ENCODE data around the gene KDM4C. TPM values are rescaled to one million over a fixed set of nuclear protein-coding genes. Genes with fewer than 3 reads are reported as not detected.

KDM4C gene
- total and polyA plus RNA-seq, 7 donors, result 16.4 to 33.5 (median 28.8) TPM

- TF ChIP-seq POLR2AphosphoS5 (IDR thresholded peaks at IDR 0.05) (no peak), CTCF (IDR thresholded peaks at IDR 0.05) (no peak), POLR2A (IDR thresholded peaks at IDR 0.05) (no peak), EP300 (IDR thresholded peaks at IDR 0.05) (no peak)
- no peak for DNase-seq
- 0 to 9% methylated on average over 1 of the region's 1 CpG for WGBS, 2 donors
- intact Hi-C loops (cut with DNase I), result no loop called here
- H3K36me3 ChIP-seq, result peaks cover 0 to 28% (median 2%) of the 10 kb centered on the region in 4 donors
- H3K27ac ChIP-seq, result no peak overlapping the region
- H3K27me3 ChIP-seq, result no peaks in the 10 kb centered on the region
- no peak overlapping the region for H3K4me3 ChIP-seq
- no peaks in the 10 kb centered on the region for H3K4me1 ChIP-seq
- no peaks in the 10 kb centered on the region for H3K9me3 ChIP-seq
Measured at GRCh38 chr9:7132605-7133004, 374.8 kb downstream of the KDM4C start.

DNA sequence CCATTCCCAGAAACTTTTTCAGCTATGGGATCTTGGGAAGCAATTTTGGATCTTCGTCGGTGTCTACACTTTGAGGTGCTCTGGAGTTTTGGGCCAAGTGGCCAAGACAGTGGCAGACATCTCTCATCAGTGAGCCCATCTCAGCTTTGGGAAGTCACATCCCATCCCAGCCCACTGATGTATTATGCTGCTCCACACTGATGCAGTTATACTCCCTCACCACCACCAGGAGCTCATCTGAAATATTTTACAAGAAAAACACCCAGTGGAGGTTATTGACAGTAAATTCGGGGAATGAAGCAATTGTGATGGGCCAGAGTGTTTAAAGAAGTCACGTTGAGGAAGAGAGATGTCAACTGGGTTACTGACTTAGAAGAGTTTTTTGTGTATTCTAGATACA is 378.0 kb downstream of the KDM4C start:
- no peaks in the 10 kb centered on the region for H3K4me1 ChIP-seq
- TF ChIP-seq CTCF (IDR thresholded peaks at IDR 0.05) (no peak), POLR2A (IDR thresholded peaks at IDR 0.05) (no peak), POLR2AphosphoS5 (IDR thresholded peaks at IDR 0.05) (no peak), EP300 (IDR thresholded peaks at IDR 0.05) (no peak)
- intact Hi-C loops (cut with DNase I), result no loop called here
- H3K9me3 ChIP-seq, result no peaks in the 10 kb centered on the region
- H3K36me3 ChIP-seq, result peaks cover 0 to 3% (median 0%) of the 10 kb centered on the region in 4 donors
- DNase-seq, result no peak
- no peak overlapping the region for H3K27ac ChIP-seq
- H3K27me3 ChIP-seq, result no peaks in the 10 kb centered on the region
- no peak overlapping the region for H3K4me3 ChIP-seq
- 87 to 90% methylated on average over 4 of the region's 4 CpGs for WGBS, 2 donors

DNA sequence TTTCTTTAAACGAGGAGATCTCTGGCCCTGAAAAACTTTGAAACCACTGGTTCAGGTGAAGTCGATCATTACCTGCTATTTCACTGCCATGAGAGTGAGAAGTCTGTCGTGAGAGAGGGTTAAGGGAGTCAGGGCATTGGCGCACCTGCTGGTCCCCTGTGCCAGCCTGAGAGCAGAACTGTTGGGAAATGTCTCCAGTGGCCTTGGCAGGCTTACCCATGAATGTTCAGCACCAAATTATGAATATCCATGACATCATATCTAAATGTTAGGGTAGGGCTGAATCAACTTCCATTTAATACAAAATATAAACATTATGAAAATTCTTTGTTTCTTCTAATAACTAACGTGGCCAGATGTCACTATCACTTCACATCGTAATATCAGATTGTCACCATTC is 379.3 kb downstream of the KDM4C start:
- 95 to 96% methylated on average over 6 of the region's 6 CpGs for WGBS, 2 donors
- TF ChIP-seq EP300 (IDR thresholded peaks at IDR 0.05), result no peak
- TF ChIP-seq CTCF (IDR thresholded peaks at IDR 0.05), result no peak
- TF ChIP-seq POLR2A (IDR thresholded peaks at IDR 0.05), result no peak
- TF ChIP-seq POLR2AphosphoS5 (IDR thresholded peaks at IDR 0.05), result no peak
- Histone ChIP-seq H3K27ac (no peak overlapping the region), H3K4me3 (no peak overlapping the region), H3K27me3 (no peaks in the 10 kb centered on the region), H3K9me3 (no peaks in the 10 kb centered on the region), H3K36me3 (peaks cover 0 to 3% (median 0%) of the 10 kb centered on the region in 4 donors), H3K4me1 (no peaks in the 10 kb centered on the region)
- intact Hi-C loops (cut with DNase I), result no loop called here
- DNase-seq, result no peak

- intact Hi-C loops (cut with DNase I), result no loop called here
- TF ChIP-seq EP300 (IDR thresholded peaks at IDR 0.05) (no peak), POLR2A (IDR thresholded peaks at IDR 0.05) (no peak), CTCF (IDR thresholded peaks at IDR 0.05) (no peak), POLR2AphosphoS5 (IDR thresholded peaks at IDR 0.05) (no peak)
- Histone ChIP-seq H3K4me1 (no peaks in the 10 kb centered on the region), H3K36me3 (peaks cover 0 to 3% (median 0%) of the 10 kb centered on the region in 4 donors), H3K4me3 (no peak overlapping the region), H3K9me3 (no peaks in the 10 kb centered on the region), H3K27me3 (no peaks in the 10 kb centered on the region), H3K27ac (no peak overlapping the region)
- WGBS, 2 donors, result 55 to 82% methylated on average over 5 of the region's 5 CpGs
- DNase-seq, result no peak
Measured at GRCh38 chr9:7137571-7137970, 379.8 kb downstream of the KDM4C start.

GRCh38 chr9:7139886-7140285 is 382.1 kb downstream of the KDM4C start:
- H3K36me3 ChIP-seq, result no peaks in the 10 kb centered on the region
- H3K4me1 ChIP-seq, result peaks cover 0 to 5% (median 2%) of the 10 kb centered on the region in 4 donors
- no peak overlapping the region for H3K4me3 ChIP-seq
- no peak overlapping the region for H3K27ac ChIP-seq
- no peak for DNase-seq
- TF ChIP-seq POLR2A (IDR thresholded peaks at IDR 0.05), result no peak
- TF ChIP-seq EP300 (IDR thresholded peaks at IDR 0.05), result no peak
- TF ChIP-seq CTCF (IDR thresholded peaks at IDR 0.05), result no peak
- no peak for TF ChIP-seq POLR2AphosphoS5 (IDR thresholded peaks at IDR 0.05)
- WGBS, 2 donors, result 97 to 99% methylated on average over 4 of the region's 4 CpGs
- intact Hi-C loops (cut with DNase I), result no loop called here
- no peaks in the 10 kb centered on the region for H3K9me3 ChIP-seq
- no peaks in the 10 kb centered on the region for H3K27me3 ChIP-seq

Measured in sigmoid colon (tissue), 7 donors.